Activated CD8-positive, alpha-beta T cell treated with anti-CD3 and anti-CD28 coated beads, Interleukin-2, amount 10 ng/mL, durations not matched to agents 7 days and 5 days (primary cell): Measurements from ENCODE around the gene MT1H. TPM values are rescaled to one million over a fixed set of nuclear protein-coding genes. Genes with fewer than 3 reads are reported as not detected.
A peak's percentile ranks its signal among the peaks of the same experiment; 100 is the strongest.
"Not testable (repeated sequence)": the region's sequence is repeated elsewhere in the genome, so short reads cannot be mapped to it uniquely, and the experiment has no call there.

Source experiments
- ATAC-seq: fragments of 150-1000 bp; cut with Tn5 transposase; one replicate; pipeline ENCODE4 v1.10.0; 2021; ENCODE audit warnings: moderate library complexity
- CTCF ChIA-PET: fragments of 350-600 bp; sonication (Branson Sonifier 250); formaldehyde crosslinking; loops from one replicate; lab custom pipeline; 2021; ENCODE audit warnings: antibody characterized with exemption; lab: Charles Lee
- POLR2A ChIA-PET: fragments of 350-600 bp; sonication (Branson Sonifier 250); formaldehyde crosslinking; loops from one replicate; lab custom pipeline; 2021; ENCODE audit warnings: antibody characterized with exemption; lab: Charles Lee
- DNase-seq: peaks from one replicate; pipeline ENCODE4 v3.0.0-alpha.2; 2020
- H3K27ac Mint-ChIP-seq: one replicate; pipeline ENCODE4 v1.8.0; 2021; ENCODE audit warnings: mild to moderate bottlenecking, mixed read lengths
- H3K27me3 Mint-ChIP-seq: one replicate; pipeline ENCODE4 v1.8.0; 2021; ENCODE audit warnings: low read depth, mixed read lengths
- H3K36me3 Mint-ChIP-seq: one replicate; pipeline ENCODE4 v1.8.0; 2021; ENCODE audit warnings: low read depth, mixed read lengths
- H3K4me1 Mint-ChIP-seq: one replicate; pipeline ENCODE4 v1.8.0; 2021; ENCODE audit warnings: low read depth, mixed read lengths
- H3K4me3 Mint-ChIP-seq: one replicate; pipeline ENCODE4 v1.8.0; 2021; ENCODE audit warnings: mild to moderate bottlenecking, mixed read lengths
- H3K9me3 Mint-ChIP-seq: one replicate; pipeline ENCODE4 v1.8.0; 2022; ENCODE audit warnings: mixed read lengths; ENCODE audit not compliant: insufficient read depth
- total RNA-seq, 2 experiments: library from RNA; stranded (reverse); gene quantifications; one replicate each; pipeline ENCODE4 v1.2.3, GENCODE V29; 2021

The MT1H gene
- total RNA-seq, 2 experiments from 2014 or later = 0.84 to 1.9 TPM

- Mint-ChIP-seq H3K9me3 (no peaks in the 10 kb centered on the region), H3K27ac (peak overlapping the region; percentile 93), H3K4me1 (peaks cover 41% of the 10 kb centered on the region), H3K4me3 (peak overlapping the region; percentile 80), H3K36me3 (peaks cover 8% of the 10 kb centered on the region), H3K27me3 (no peaks in the 10 kb centered on the region)
- DNase-seq (no peak), ATAC-seq (no peak)
- POLR2A ChIA-PET = interaction anchor here (0.5 to 3.4 kb wide), 7 partner anchors 15 to 892 kb away, joined by 3 to 23 read pairs (median 3); partner anchors contain the start of genes MT1X and NUP93
- CTCF ChIA-PET = interaction anchor here (0.9 to 5.4 kb wide), 9 partner anchors 9 to 138 kb away, joined by 3 to 36 read pairs (median 5); no protein-coding TSS in a partner anchor
These were observed 39.9 kb downstream of the MT1H start for GRCh38 chr16:56709443-56710040.

GRCh38 chr16:56710181-56710737 lies 40.6 kb downstream of the MT1H start:
- H3K27me3 Mint-ChIP-seq = no peaks in the 10 kb centered on the region
- no peaks in the 10 kb centered on the region for H3K9me3 Mint-ChIP-seq
- peaks cover 41% of the 10 kb centered on the region for H3K4me1 Mint-ChIP-seq
- H3K36me3 Mint-ChIP-seq = peaks cover 8% of the 10 kb centered on the region
- peak overlapping the region; percentile 80 for H3K4me3 Mint-ChIP-seq
- H3K27ac Mint-ChIP-seq = peak overlapping the region; percentile 93
- ATAC-seq (no peak), DNase-seq (no peak)
- CTCF ChIA-PET = interaction anchor here (0.6 to 5.4 kb wide), 5 partner anchors 9 to 137 kb away, joined by 3 to 36 read pairs (median 3); no protein-coding TSS in a partner anchor
- POLR2A ChIA-PET = interaction anchor here (0.6 to 1.1 kb wide), 4 partner anchors 10 to 247 kb away, joined by 3 to 4 read pairs (median 4); partner anchors contain the start of gene MT1X

GRCh38 chr16:56711862-56712261 lies 42.2 kb downstream of the MT1H start:
- H3K27ac Mint-ChIP-seq = no peak overlapping the region
- CTCF ChIA-PET = interaction anchor here (0.7 to 1.2 kb wide), 2 partner anchors 17 to 135 kb away, joined by 3 read pairs; no protein-coding TSS in a partner anchor
- H3K27me3 Mint-ChIP-seq = no peaks in the 10 kb centered on the region
- DNase-seq (no peak), ATAC-seq (no peak)
- POLR2A ChIA-PET = no interaction called here
- H3K9me3 Mint-ChIP-seq = no peaks in the 10 kb centered on the region
- no peak overlapping the region for H3K4me3 Mint-ChIP-seq
- H3K4me1 Mint-ChIP-seq = peaks cover 41% of the 10 kb centered on the region
- H3K36me3 Mint-ChIP-seq = peaks cover 8% of the 10 kb centered on the region

- CTCF ChIA-PET = interaction anchor here (1.5 kb wide), 1 partner anchor 12 kb away, joined by 5 read pairs; no protein-coding TSS in a partner anchor
- Mint-ChIP-seq H3K4me1 (peaks cover 26% of the 10 kb centered on the region), H3K4me3 (no peak overlapping the region), H3K36me3 (peaks cover 8% of the 10 kb centered on the region), H3K27me3 (no peaks in the 10 kb centered on the region), H3K9me3 (no peaks in the 10 kb centered on the region), H3K27ac (no peak overlapping the region)
- no peak for DNase-seq
- ATAC-seq = no peak
- POLR2A ChIA-PET = no interaction called here
These were observed 44.2 kb downstream of the MT1H start for GRCh38 chr16:56713794-56714193.

- ChIA-PET POLR2A (no interaction called here), CTCF (interaction anchor here (1.0 to 4.1 kb wide), 4 partner anchors 7 to 75 kb away, joined by 3 to 23 read pairs (median 3); no protein-coding TSS in a partner anchor)
- H3K4me1 Mint-ChIP-seq = peaks cover 13% of the 10 kb centered on the region
- no peaks in the 10 kb centered on the region for H3K27me3 Mint-ChIP-seq
- H3K9me3 Mint-ChIP-seq = no peaks in the 10 kb centered on the region
- ATAC-seq = no peak
- no peak overlapping the region for H3K27ac Mint-ChIP-seq
- no peak overlapping the region for H3K4me3 Mint-ChIP-seq
- peak; percentile 4 for DNase-seq
- peaks cover 5% of the 10 kb centered on the region for H3K36me3 Mint-ChIP-seq
These were observed 45.5 kb downstream of the MT1H start for GRCh38 chr16:56715126-56715525.

GRCh38 chr16:56716761-56717160 lies 47.1 kb downstream of the MT1H start:
- ATAC-seq (no peak), DNase-seq (no peak)
- H3K4me1 Mint-ChIP-seq = no peaks in the 10 kb centered on the region
- H3K9me3 Mint-ChIP-seq = no peaks in the 10 kb centered on the region
- POLR2A ChIA-PET = no interaction called here
- peaks cover 2% of the 10 kb centered on the region for H3K36me3 Mint-ChIP-seq
- CTCF ChIA-PET = interaction anchor here (1.0 to 4.1 kb wide), 3 partner anchors 13 to 139 kb away, joined by 3 to 23 read pairs (median 6); partner anchors contain the start of gene NUP93
- H3K4me3 Mint-ChIP-seq = no peak overlapping the region
- H3K27ac Mint-ChIP-seq = no peak overlapping the region
- no peaks in the 10 kb centered on the region for H3K27me3 Mint-ChIP-seq

- H3K27ac Mint-ChIP-seq, H3K27me3 Mint-ChIP-seq, H3K4me1 Mint-ChIP-seq, H3K4me3 Mint-ChIP-seq, H3K36me3 Mint-ChIP-seq, H3K9me3 Mint-ChIP-seq, ATAC-seq, DNase-seq: not testable (repeated sequence)
- ChIA-PET POLR2A (interaction anchor here (0.6 to 0.7 kb wide), 2 partner anchors 9 to 29 kb away, joined by 3 to 6 read pairs; no protein-coding TSS in a partner anchor), CTCF (interaction anchor here (0.8 to 4.1 kb wide), 2 partner anchors 16 to 141 kb away, joined by 3 to 23 read pairs; no protein-coding TSS in a partner anchor)
These were observed 47.9 kb downstream of the MT1H start for GRCh38 chr16:56717532-56717931.

Other genes starting within 250 kb of the MT1H start
- gene AMFR, start 244.3 kb upstream of the MT1H start, total RNA-seq = 10 to 100 TPM; 39.0 to 47.5 TPM
- gene NUDT21, start 218.5 kb upstream of the MT1H start, total RNA-seq = 100 to 1,000 TPM; 237 TPM
- 10 to 100 TPM; 41.8 to 42.0 TPM for gene OGFOD1, start 218.3 kb upstream of the MT1H start, total RNA-seq
- gene BBS2, start 149.8 kb upstream of the MT1H start, total RNA-seq = 1 to 10 TPM; 8.4 to 9.6 TPM
- not detected for gene MT4, start 104.7 kb upstream of the MT1H start, total RNA-seq
- gene MT3, start 80.3 kb upstream of the MT1H start, total RNA-seq = 1 to 10 TPM; 6.2 to 7.5 TPM
- gene MT2A, start 61.2 kb upstream of the MT1H start, total RNA-seq = 100 to 1,000 TPM; 186 to 210 TPM
- gene MT1E, start 44.0 kb upstream of the MT1H start, total RNA-seq = 10 to 100 TPM; 65.0 to 74.8 TPM
- not detected for gene MT1M, start 37.2 kb upstream of the MT1H start, total RNA-seq
- gene MT1A, start 31.1 kb upstream of the MT1H start, total RNA-seq = not detected
- gene MT1B, start 17.9 kb upstream of the MT1H start, total RNA-seq = not detected
- 10 to 100 TPM; 25.8 to 28.0 TPM for gene MT1F, start 11.9 kb upstream of the MT1H start, total RNA-seq
- 10 to 100 TPM; 30.6 to 36.2 TPM for gene MT1G, start 1.7 kb upstream of the MT1H start, total RNA-seq
- gene MT1X, start 12.7 kb downstream of the MT1H start, total RNA-seq = 10 to 100 TPM; 85.3 to 86.0 TPM
- gene NUP93, start 60.3 kb downstream of the MT1H start, total RNA-seq = 100 to 1,000 TPM; 129 to 143 TPM
- not detected for gene SLC12A3, start 195.4 kb downstream of the MT1H start, total RNA-seq